Stimulated activated CD8-positive, alpha-beta memory T cell treated with anti-CD3 and anti-CD28 coated beads, Interleukin-4, amount 100 ng/mL, for 4 hours (primary cell): ENCODE data around the gene NPS.

Experiments used
- DNase-seq, 2 donors: peaks; one replicate each; pipeline ENCODE4 v3.0.0-alpha.2; 2020; ENCODE audit warnings: low read depth in 2 of 2, low spot score in 1 of 2

Gene NPS, protein sequence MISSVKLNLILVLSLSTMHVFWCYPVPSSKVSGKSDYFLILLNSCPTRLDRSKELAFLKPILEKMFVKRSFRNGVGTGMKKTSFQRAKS

DNA sequence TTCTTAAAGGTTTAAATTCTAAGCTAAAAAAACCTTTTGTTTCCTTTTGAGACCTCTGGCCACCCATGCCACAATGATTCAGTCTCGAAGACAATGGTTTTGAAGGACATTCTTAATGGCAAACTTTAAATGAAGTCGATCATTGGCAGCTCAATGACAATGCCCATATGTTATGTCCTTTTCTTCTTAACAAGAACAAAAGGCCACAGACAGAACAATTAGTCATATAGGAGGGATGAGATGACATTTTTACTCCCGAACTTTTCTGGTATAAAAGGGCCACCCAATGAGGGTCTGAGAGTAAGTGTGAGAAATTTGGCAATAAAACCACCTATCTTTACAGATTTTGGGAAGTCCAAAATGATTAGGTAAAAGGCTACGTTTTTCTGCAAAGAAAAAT is at the start of gene NPS:
NPS (plus strand) TSS at position 301 of the 400 bp plus-strand sequence; CDS start at position 361, 60 bp downstream.
- DNase-seq, result no peak

DNA sequence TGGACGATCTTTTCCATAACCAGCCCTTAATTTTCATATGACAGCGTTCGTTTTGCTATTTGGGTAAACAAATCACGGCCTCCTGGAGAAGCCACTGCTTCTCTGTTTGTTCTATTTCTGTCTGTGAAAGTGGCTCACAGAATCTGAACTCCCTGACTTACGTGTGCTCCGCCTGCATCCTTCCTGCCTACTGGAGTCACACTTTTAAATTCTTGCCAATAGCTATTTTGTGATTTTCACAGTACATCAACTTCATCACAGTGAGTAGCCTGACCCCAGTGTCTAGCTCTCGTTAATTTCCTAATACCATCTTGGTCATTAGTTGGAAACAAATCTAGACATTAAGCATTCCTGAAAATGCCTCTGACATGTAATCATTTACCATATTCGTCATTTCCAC is 49.0 kb upstream of the NPS start:
- DNase-seq, result no peak

DNA sequence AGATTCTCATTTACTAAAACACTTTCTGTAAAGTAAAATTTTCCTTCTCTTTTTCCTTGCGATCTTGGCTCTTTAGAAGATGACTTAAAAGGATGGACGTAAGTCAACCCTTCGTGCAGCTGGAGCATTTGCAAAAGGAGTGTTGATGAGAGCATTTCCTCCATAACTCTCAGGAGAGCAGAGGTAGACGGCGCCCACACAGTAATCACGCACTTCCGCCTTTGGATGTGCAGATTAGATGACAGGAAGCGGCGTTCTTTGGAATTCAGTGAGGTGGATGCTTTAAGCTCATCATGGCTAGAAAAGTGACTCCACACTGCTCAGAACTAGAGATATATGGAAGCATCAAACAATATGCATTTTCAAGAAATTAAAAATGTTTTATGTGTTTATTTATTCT is 43.0 kb upstream of the NPS start:
- DNase-seq, result no peak

DNA sequence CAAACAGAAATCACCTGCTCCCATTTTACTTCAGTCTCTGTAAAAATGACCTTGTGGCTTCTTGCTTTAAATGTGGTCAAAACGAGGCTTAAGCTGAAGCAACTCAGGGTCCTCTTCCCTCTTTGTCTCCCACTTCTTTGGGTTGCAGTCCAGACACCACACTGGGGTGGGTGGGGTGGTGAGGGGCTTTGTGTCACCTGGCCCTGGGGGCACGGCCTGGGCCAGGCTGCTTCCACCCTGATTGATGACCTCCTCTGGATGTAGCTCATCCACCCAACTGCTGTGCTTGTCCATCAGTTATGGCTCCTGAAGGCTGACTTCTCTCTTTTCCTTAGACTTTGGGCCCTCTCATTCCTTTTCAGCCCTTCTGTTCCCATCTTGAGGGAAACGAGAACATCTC is 26.8 kb upstream of the NPS start:
- no peak for DNase-seq

DNA sequence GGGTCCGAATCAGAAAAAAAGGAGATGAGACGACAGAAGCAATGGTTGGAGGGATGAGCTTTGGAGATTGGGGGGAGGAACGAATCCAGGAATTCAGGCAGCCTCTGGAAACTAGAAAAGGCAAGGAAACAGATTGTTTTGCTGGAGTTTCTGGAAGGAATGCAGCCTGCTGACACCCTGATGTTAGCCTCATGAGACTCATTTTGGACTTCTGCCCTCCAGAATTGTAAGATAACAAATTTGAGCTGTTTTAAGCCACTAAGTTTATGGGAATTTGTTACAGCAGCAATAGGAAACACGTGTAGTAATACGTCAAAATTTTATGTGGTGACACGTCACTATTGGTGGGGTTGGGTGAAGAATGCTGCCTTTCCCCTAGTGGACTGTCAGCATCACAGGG is 25.6 kb upstream of the NPS start:
- DNase-seq, result no peak

DNA sequence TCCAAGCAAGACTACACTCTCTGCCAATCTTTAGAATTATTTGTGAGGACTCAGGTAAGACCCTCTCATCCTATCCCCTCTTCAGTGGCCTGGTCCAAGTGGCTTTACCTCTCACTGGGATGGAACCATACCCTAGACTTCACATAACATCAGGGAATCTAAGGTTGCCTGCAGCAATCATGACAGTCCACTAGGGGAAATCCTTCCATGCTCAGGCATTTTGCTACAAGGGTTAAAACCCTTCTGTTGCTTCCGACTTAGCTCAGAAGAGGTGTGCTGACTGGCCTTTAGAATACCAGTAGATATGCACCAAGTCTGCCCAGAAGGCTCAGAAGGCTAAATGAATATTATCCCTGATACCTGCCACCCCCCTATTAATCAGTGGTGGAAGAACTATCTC is 24.9 kb upstream of the NPS start:
- DNase-seq, result no peak

DNA sequence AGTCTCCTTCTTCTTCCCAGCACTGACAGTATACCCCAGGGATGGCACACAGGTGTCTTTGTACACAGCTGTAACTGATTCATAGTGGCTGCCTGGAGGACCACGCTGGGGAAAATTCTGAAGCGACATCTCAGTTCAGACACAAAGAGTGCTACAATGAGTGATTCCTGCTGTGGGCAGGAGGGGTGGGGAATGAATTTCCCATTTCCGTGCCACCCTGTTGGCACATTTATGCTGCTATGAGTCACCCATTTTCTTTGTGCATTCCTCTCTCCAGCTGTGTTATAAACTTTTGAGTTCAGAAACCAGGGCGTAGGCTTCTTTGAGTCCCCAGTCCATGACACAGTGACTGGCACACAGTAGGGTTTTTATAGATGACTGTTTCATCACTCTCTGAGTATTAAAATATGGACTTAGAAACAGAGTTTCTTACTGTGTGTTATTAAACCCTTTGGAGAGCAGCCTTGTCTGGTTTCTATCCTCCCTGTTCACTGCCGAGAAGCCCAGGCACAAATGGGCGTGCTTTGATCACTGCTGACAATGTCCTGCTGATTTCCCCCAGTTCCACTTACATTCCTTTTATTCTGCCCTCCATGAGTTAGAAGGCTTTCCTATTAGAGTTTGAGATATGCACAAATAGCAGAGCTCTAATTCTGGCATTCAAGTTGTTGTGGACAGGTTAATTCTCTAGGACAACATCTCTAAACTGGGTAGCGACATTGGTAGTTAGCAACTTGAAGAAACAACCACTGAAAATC is 24.0 kb upstream of the NPS start:
- no peak for DNase-seq

DNA sequence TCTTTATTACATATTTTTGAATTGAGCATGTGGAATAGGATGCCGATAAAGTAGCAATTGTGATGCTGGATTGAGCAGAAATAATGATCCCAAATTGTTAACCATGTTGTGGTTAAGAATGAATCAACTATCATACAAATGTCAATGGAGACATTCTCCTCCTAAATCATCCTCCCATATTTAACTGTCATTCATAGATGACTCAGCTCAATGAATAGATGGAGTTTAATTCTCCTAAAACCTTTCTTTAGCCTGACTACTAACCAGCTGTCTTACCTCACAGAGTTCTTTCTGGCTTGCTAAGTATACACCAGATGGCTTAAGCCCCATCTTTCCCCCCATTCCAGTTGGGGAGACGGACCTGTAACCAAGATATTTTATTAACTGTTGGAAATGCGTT is 23.4 kb upstream of the NPS start:
- DNase-seq, result no peak

DNA sequence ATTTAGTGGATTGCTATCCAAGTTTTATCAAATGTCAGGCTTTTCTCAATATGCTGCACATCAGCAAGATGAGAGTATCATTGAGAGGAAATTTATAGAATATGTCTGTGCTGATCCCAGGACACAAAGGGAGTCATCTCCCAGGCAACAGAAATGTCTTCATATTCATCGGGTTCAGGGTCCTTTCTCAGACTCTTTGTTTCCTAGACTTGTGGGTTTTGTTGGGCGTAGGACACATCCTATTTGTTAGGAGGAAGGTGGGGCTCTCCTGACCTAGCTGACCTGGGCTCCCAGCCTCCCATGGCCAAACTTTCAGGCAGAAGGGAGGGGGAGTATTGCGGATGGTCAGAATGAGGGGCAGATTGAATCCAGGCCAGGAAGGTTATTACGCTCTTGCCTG is 22.9 kb upstream of the NPS start:
- no peak for DNase-seq

DNA sequence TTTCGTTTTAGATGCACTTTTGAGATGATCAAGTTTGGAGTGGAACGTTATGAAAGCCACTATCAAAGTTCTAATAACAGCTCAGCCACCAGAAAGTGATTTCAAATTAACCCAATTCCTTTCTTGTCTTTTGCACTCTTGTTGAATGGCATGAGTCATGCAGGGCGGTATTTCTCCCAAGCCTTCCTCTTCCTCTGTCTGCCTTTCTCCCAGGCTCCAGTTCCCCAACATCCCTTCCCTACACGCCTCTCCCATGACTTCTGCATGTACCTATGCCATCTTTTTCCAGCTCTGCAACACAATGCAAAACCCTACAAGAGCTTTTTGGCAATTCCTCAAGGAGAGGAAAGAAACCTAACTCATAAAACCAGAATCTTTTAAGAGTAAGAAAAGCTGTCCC is 21.8 kb upstream of the NPS start:
- DNase-seq, result no peak

DNA sequence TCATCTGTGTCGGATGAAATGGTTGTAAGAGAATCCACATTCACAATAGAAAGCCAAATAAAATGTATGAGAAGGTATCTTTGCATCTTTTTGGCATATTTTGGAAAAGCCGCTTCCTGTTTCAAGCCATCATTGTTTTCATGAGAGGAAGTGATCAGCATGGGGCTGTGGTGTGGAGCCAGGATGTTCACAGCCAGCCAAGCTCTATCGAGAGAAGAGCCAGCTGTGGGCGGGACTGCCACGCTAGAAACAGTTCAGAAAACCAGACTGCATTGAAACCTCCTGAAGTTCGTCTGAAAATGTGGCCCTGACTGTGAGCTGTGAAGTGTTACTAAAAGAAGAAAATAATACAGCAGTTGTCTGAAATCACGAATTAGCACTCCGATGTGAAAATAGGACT is 21.2 kb upstream of the NPS start:
- DNase-seq, result no peak

DNA sequence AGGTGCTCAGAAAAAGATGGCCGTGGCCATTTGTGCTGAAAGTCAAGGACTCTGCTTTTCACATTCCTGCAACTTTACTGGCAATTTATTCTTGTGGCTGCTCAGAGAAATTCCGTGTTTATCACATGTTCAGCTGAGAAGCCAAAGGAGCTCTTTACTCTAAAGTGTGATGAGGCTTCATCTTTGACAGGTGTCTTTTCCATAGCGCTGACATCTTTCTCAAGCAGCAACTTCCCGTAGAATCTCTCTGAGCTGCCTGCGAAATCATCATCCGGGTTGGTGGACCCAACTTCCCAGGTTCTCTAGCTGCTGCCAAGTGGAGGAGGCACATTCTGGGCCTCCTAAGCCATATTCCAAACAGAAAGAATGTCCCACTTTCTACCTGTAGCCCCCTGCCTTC is 16.9 kb upstream of the NPS start:
- no peak for DNase-seq

DNA sequence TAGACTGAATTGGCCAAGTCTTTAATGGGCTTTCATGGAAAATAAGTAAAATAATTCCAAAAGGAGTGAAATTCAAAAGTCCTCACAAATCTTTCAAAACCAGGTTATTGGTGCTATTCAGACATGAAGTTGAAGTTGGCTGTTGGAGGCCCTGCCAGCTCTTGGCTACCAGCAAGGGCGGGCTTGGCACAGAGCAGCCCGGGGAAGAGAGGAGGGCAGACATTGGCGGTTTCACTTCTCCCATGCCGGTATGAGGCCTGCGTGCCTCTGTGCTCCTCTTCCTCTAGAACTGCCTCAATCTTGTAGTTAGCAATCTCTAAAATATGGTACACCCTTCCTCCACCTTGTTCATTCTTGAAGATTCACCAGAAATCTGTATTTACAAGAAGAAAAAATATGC is 16.4 kb upstream of the NPS start:
- DNase-seq, result no peak

DNA sequence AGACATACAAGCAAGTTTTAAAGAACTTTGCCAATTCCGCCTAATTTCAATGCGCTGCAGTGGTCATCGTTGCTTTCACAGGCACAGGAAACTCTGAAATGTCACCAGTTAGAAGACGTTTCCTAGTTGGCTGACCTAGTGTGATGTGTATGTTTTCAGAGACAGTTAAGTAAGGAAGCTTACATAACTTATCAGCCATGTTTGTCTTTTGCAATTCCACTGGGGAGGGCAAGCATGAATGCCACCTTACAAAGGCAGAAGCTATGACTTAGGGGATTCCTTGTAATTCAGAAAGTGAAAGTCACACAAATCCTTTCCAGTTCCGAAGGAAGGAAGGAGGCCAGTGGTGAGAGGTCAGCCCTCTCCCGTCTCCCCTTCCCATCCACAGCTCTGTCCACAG is 15.0 kb upstream of the NPS start:
- DNase-seq, result no peak

DNA sequence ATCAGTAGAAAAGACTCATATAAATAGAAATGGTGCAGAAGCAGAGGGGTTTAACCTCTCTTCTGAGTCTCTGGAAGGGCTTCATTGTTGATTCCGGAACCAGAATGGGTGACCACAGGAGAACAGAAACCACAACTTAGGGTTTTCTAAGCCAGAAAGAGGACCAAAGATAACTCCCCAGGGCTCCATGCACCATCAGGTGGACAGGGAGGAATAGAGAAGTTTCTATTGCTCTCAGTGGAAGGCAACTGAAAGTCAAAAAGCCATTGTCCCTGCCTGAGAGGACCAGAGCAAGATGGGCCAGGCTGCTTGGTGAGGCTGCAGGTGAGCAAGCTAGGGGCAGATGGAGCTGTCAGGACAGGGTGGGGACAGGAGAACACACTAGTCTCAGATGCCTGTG is 14.6 kb upstream of the NPS start:
- DNase-seq, result no peak

DNA sequence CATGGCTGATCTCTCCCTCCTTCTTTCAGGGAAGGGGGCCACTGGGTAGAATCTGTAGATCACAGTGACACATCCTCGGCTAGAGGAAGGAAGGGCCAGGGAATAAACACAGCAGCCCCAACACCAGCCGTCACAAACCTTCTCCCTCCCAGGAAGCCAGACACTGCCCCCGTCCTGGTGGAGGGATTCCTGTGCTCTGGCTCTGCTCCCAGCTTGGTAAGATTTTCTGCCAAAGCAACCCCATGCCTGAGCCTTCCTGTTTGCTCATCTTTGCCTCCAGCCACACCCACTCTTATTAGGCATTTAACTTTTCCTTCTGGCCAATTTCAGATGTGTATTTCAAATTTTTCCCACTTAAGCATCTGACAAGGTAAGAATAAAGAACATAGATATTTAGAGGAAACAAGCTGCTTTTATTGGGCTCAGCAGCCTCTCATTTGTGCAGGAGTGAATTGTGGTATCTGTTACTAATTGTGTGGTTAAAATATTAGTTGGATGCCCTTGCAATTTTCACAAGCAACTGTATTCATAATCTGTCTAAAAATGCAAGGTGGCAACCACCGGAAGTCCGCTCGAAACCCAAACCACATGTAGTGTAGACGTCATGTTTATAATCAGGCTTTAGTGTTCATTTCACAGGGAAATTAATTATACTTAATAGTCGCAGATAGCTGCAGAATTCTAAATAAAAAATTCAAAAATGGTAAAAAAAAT is 13.2 kb upstream of the NPS start:
- no peak for DNase-seq

DNA sequence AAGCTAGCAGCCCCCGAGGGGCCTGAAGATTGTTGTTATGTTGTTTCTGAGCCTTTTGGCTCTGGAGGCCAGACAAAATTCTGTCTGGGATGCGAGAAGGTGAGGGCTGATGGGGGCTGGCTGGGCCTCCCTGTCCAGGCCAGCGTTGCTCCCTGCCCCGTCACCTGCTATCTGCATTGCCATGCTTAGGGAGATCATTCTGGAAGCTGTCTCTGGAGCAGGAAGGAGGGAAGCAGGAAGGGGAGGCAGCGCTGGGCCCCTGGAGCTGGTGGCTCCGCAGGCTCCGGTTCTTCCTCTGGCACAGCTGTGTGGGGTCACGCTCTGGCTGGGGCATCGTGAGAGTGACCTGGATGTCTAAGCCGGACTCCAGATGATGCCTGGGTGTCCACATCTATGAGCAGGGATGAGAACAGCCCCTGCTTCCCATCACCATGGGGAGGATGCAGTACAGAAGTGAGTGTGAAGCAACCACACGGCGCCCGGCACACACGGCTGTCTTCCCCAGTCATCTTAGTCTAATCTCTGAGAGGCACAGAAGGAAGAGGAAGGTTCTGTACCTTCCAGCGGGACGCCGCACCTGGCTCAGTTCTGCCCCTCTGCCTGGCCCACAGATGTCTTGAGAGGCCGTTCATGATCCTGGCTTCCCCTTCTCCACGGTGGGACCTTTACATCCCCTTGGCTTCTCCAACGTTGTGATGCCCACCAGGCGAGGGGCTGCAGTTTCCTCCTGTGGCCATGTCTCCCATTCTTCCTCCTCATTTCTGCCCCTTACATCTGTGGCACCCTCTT is 11.9 kb upstream of the NPS start:
- DNase-seq, result no peak

DNA sequence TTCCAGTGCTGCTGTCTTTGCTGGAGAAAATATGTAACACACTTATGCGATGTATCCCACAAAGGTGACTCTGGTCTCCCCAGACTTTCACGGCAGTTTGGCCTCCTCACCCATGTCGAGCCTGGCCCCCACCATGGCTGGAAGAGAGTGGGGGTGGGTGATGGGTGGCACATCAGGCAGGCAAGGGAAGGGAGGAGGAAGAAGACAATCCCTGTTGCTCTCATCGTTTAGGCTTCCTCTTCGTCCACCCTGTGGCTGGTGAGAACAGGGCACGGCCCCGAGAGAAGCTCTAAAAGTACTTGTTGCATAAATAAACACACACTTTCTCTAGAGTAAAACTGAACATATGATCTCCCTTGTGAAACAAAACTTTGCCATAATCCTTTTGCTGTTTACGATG is 11.2 kb upstream of the NPS start:
- DNase-seq, result no peak

DNA sequence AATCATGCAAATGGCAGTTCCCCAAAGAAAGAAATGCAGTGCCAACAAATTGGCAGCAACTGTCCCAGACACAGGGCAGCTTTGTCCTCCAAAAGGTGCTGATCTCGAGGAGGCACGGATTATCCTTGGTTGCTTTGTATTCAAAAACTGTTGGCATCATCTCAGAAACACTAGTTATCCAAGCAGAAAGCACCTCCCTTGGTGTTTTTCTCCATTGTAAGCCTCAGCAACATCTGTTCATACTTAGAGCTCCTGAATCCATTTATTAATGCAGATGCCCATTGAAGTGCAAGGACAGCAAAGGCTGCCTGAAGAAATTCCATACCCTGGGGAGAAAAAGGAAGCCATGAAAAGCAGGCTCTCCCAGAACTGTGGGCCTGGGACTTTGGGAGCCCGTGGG is 1.1 kb upstream of the NPS start:
- no peak for DNase-seq

DNA sequence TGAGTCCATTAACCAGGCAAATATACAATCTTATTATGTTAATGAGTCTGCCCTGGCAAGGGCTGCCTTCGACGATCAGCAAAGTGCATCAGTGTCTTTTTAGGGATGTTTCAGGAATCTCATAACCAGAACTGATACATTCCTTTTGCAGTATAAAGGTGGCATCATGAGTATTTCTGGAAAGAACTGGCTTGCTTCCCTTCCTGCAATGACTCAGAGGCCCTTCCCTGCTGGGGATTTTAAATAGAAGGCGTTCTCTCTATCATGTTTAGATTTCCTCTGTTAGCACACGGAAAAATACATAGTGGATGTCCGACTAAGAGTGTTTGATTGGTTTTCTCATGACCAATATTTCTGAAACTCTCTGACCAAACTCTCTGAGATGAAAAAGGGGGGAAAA is 1.8 kb downstream of the NPS start:
- no peak for DNase-seq

DNA sequence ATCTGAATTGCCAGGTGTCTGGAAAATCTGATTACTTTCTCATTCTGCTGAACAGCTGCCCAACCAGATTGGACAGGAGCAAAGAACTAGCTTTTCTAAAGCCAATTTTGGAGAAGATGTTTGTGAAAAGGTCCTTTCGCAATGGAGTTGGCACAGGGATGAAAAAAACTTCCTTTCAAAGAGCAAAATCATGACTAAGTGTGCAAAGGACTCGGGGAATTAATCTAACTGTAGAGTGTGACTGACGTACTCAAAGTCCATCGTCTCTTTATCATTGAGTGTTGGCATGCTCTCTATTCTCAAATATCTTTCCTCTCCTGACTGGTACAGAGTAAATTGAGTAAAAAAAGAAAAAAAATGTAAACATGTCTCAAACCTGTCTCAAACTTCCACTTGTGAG is 3.3 kb downstream of the NPS start:
- DNase-seq, result no peak

DNA sequence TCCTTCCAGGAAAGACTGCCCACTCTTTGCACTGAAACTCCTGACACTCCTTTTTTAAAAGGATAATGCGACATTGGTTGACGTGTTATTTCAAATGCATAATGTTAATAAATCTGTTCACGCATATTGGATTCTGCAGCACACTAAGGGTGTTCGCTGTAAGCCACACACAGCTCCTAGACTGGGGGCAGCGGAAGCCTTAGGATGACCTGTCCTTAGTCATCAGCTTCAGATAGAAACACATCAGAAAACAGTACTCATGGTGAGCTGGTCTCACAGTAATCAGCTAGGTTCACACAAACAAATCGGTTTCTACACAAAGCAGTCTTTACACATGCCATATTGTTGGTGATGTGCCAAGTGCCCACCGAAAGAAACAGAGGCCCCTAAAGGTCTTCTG is 4.3 kb downstream of the NPS start:
- DNase-seq, result no peak
